Vagina (tissue), 2 donors: ENCODE measurements around the gene CDH15.

Experiments used
- POLR2AphosphoS5 ChIP-seq, 2 donors: sonication (generic); formaldehyde crosslinking; IDR thresholded peaks; one replicate each; pipeline ENCODE4 v1.9.0; 2017; ENCODE audit warnings: antibody characterized with exemption in 2 of 2, mild to moderate bottlenecking in 2 of 2, low read depth in 1 of 2; ENCODE audit not compliant: insufficient read depth in 1 of 2
- TF ChIP-seq, protein P1 (sequence below), 3 experiments: fragments of 450-650 bp in 2 of 3; fragments of 200-600 bp in 1 of 3; sonication (generic) in 1 of 3; IDR thresholded peaks; one replicate each; pipeline ENCODE4 v1.5.1; 2017 to 2019; ENCODE audit warnings: antibody characterized with exemption in 3 of 3, mild to moderate bottlenecking in 2 of 3, moderate library complexity in 2 of 3

DNA sequence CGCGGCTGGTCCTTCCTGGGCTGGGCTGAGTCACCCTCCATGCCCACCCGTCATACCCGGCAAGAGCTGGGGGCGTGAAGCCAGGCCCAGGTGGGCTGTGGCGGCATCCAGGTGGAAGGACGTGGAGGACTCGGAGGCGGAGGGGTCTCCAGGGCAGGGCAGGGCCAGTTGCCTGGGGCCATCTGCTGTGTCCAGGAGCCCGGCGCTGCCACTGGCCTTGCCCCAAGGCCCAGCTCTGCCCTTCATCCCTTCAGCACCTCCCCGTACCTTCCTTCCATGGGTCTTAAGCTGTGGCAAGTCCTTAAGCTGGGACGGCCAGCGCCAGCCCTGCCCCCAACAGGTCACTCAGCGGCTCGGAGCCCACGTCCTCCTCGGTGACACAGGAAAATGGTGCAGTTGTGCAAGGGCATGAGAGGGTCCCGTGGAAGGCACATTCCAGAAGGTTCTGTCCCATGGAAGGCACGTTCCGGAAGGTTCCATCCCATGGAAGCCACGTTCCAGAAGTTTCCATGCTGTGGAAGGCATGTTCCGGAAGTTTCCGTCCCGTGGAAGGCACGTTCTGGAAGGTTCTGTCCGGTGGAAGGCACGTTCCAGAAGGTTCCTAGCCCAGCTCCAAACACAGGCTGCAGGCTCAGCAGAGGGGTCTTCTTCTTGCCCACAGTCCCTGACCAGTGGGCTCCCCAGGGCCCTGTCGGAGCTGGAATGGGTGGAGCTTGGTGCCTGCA, 10.4 kb upstream of the CDH15 start:
- TF ChIP-seq POLR2AphosphoS5 (IDR thresholded peaks at IDR 0.05; ENCODE audit: insufficient read depth in 1 of 2, low read depth in 1 of 2): no peak
- TF ChIP-seq, protein P1, sequence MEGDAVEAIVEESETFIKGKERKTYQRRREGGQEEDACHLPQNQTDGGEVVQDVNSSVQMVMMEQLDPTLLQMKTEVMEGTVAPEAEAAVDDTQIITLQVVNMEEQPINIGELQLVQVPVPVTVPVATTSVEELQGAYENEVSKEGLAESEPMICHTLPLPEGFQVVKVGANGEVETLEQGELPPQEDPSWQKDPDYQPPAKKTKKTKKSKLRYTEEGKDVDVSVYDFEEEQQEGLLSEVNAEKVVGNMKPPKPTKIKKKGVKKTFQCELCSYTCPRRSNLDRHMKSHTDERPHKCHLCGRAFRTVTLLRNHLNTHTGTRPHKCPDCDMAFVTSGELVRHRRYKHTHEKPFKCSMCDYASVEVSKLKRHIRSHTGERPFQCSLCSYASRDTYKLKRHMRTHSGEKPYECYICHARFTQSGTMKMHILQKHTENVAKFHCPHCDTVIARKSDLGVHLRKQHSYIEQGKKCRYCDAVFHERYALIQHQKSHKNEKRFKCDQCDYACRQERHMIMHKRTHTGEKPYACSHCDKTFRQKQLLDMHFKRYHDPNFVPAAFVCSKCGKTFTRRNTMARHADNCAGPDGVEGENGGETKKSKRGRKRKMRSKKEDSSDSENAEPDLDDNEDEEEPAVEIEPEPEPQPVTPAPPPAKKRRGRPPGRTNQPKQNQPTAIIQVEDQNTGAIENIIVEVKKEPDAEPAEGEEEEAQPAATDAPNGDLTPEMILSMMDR (IDR thresholded peaks at IDR 0.05): no peak
